Mesothelial cell of epicardium (in vitro differentiated cells): Measurements from ENCODE around the gene DLGAP1. TPM values are rescaled to one million over a fixed set of nuclear protein-coding genes. Genes with fewer than 3 reads are reported as not detected.

ENCODE experiments used
- DNase-seq, 2 experiments: peaks; one replicate each; pipeline ENCODE4 v3.0.0; 2021; ENCODE audit warnings: low spot score in 2 of 2; ENCODE audit not compliant: unreplicated experiment in 2 of 2
- H3K27ac Mint-ChIP-seq: 2 replicates; pipeline ENCODE4 v1.8.0; 2021; ENCODE audit warnings: mixed read lengths
- H3K27me3 Mint-ChIP-seq: 2 replicates; pipeline ENCODE4 v1.8.0; 2021; ENCODE audit warnings: low read depth, mixed read lengths
- H3K36me3 Mint-ChIP-seq: 2 replicates; pipeline ENCODE4 v1.8.0; 2021; ENCODE audit warnings: mixed read lengths
- H3K4me1 Mint-ChIP-seq: 2 replicates; pipeline ENCODE4 v1.8.0; 2021; ENCODE audit warnings: mixed read lengths
- H3K4me3 Mint-ChIP-seq: 2 replicates; pipeline ENCODE4 v1.8.0; 2021; ENCODE audit warnings: mild to moderate bottlenecking, moderate library complexity, mixed read lengths
- H3K9me3 Mint-ChIP-seq: 2 replicates; pipeline ENCODE4 v1.8.0; 2021; ENCODE audit warnings: mixed read lengths
- total RNA-seq: library from RNA; stranded (reverse); gene quantifications from 3 replicates; pipeline ENCODE4 v1.2.1, GENCODE V29; 2021
- TF ChIP-seq, protein P1 (sequence below): fragments of 200-600 bp; sonication (generic); IDR thresholded peaks from one replicate; pipeline ENCODE4 v1.5.0; 2021; ENCODE audit warnings: antibody characterized with exemption; ENCODE audit not compliant: unreplicated experiment

DLGAP1 gene
- total RNA-seq, 1 donor from 2014 or later, result 4.6 TPM

DNA sequence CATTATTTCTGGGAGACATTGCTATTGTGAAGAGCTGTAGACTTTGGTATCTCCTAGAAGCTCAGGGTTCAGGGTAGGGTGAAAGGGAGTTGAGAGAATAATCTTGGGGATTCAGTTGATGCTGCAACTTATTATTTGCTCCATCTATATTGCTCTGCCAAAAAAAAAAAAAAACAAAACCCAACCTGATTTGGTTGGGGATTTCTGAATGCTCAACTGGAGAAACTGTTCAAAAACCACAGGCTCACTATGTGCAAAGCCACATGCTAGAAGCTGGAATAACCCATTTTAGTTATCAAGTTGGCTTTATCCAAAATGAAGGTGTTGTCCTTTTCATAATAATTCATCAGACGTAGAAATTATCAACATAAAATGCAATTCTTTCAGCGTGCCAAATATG lies 696.0 kb downstream of the DLGAP1 start:
- no peak for DNase-seq
- no peak overlapping the region for H3K27ac Mint-ChIP-seq
- H3K4me3 Mint-ChIP-seq, result no peak overlapping the region
- peaks cover 30% of the 10 kb centered on the region for H3K9me3 Mint-ChIP-seq
- TF ChIP-seq, protein P1, sequence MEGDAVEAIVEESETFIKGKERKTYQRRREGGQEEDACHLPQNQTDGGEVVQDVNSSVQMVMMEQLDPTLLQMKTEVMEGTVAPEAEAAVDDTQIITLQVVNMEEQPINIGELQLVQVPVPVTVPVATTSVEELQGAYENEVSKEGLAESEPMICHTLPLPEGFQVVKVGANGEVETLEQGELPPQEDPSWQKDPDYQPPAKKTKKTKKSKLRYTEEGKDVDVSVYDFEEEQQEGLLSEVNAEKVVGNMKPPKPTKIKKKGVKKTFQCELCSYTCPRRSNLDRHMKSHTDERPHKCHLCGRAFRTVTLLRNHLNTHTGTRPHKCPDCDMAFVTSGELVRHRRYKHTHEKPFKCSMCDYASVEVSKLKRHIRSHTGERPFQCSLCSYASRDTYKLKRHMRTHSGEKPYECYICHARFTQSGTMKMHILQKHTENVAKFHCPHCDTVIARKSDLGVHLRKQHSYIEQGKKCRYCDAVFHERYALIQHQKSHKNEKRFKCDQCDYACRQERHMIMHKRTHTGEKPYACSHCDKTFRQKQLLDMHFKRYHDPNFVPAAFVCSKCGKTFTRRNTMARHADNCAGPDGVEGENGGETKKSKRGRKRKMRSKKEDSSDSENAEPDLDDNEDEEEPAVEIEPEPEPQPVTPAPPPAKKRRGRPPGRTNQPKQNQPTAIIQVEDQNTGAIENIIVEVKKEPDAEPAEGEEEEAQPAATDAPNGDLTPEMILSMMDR, result no peak
- peaks cover 7% of the 10 kb centered on the region for H3K4me1 Mint-ChIP-seq
- no peaks in the 10 kb centered on the region for H3K27me3 Mint-ChIP-seq
- H3K36me3 Mint-ChIP-seq, result peaks cover 16% of the 10 kb centered on the region

DNA sequence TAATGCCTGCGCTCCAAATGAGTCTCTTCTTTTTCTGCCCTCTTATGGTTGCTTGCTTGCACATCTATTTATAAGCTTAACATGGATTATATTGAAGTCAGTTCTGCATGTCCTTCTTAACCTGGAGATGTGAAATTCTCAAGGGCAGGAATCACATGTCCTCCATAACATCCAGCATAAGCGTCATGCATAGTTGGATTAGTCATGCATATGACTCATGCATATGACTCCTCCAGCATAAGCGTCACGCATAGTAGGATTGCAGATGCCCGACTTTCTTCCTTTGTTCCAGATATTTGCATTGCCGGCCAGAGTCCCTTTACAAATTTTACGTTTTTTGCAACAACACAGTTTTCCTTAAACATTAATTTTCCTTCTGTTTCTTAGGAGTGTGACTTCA lies 696.6 kb downstream of the DLGAP1 start:
- TF ChIP-seq, protein P1, result no peak
- Mint-ChIP-seq H3K27me3 (no peaks in the 10 kb centered on the region), H3K36me3 (peaks cover 16% of the 10 kb centered on the region), H3K9me3 (peaks cover 27% of the 10 kb centered on the region), H3K4me3 (no peak overlapping the region), H3K27ac (no peak overlapping the region), H3K4me1 (peaks cover 7% of the 10 kb centered on the region)
- no peak for DNase-seq

DNA sequence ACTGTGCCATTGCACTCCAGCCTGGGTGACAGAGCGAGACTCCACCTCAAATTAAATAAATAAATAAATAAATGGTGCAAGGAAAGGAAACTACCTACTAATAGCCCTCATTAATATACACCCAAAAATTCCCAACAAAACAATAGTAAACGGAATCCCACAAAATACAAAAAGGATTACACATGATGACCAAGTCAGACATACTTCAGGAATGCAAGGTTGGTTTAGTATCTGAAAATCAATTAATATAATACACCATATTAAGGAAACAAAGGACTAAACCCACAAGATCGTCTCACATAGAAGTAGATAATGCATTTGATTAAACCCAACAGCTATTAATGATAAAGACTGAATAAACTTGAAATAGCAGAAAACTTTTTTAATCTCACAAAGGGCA lies 697.7 kb downstream of the DLGAP1 start:
- peaks cover 6% of the 10 kb centered on the region for H3K4me1 Mint-ChIP-seq
- H3K36me3 Mint-ChIP-seq, result peaks cover 16% of the 10 kb centered on the region
- no peak for DNase-seq
- no peak overlapping the region for H3K4me3 Mint-ChIP-seq
- TF ChIP-seq, protein P1, result no peak
- H3K27me3 Mint-ChIP-seq, result no peaks in the 10 kb centered on the region
- no peak overlapping the region for H3K27ac Mint-ChIP-seq
- H3K9me3 Mint-ChIP-seq, result peaks cover 27% of the 10 kb centered on the region

DNA sequence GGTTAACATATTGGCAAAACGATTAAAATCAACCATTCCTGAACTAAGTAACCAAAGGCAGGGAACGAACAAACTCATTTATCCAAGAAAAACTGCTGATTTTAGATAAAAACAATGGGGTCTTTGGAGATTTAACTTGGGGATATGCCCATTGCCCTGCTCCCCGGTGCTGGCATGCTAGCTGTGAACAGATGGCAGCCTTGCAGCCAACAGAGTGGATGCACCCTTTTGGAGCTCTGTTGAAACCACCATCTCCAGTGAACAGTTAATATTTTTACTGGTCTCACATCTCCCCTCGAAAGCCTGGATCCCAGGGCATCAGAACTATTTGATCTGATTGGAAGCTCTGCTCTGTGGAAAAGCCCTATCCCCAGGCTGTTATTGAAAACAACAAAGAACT lies 702.0 kb downstream of the DLGAP1 start:
- Mint-ChIP-seq H3K9me3 (peaks cover 37% of the 10 kb centered on the region), H3K27ac (peak overlapping the region; percentile 4), H3K36me3 (peaks cover 23% of the 10 kb centered on the region), H3K4me3 (no peak overlapping the region), H3K4me1 (peaks cover 4% of the 10 kb centered on the region), H3K27me3 (no peaks in the 10 kb centered on the region)
- no peak for DNase-seq
- TF ChIP-seq, protein P1, result no peak

DNA sequence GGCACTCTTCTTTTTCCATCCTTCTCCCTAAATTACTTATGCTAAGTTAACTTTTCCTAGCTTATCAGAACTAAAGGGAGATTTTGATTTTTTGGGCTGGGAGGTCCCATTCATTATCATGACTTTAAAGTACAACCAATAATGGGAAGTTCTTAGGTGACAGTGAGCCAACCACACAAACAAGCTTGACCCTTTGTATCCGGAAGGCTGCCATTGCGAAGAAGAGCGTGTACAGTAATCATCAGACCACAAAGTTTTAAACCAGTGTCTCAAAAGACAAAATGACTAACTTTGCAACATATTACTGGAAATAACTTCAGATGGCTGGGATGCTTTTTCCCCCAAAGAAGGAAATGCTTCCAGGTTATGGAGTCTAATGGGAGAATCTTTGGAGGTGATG lies 707.0 kb downstream of the DLGAP1 start:
- Mint-ChIP-seq H3K4me3 (no peak overlapping the region), H3K27ac (no peak overlapping the region), H3K36me3 (peaks cover 8% of the 10 kb centered on the region), H3K4me1 (peaks cover 14% of the 10 kb centered on the region), H3K9me3 (peaks cover 18% of the 10 kb centered on the region), H3K27me3 (no peaks in the 10 kb centered on the region)
- TF ChIP-seq, protein P1, result no peak
- no peak for DNase-seq
